ENCODE results near the gene NEB. TPM values are rescaled to one million over a fixed set of nuclear protein-coding genes. Genes with fewer than 3 reads are reported as not detected.

NEB gene
- total and polyA plus RNA-seq, 4 donors: 2.4 to 8.5 (median 7.1) TPM

DNA sequence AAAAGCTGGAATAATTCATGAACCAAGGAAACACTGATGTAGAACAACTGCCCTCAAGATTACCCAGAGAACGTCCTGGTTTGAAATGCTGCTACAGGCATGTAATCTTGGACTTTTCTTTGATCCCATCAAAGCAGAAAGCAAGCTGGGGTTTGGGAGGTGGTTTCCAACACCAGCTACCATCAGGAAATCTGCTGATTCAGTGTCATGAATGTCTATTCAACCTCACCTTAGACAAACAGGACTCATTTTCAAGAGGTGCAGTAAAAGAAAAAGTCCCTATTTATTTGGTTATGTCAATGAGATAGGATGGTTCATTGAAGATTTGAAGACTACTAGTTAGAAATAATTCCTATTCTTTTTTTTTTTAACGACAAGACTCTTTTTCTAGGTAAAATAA is 72.7 kb downstream of the NEB start:
- Histone ChIP-seq H3K27me3 (ENCODE audit: control insufficient read depth, insufficient read depth, low read length) (no peaks in the 10 kb centered on the region), H3K27ac (ENCODE audit: low read depth, low read length) (no peak overlapping the region), H3K36me3 (ENCODE audit: control insufficient read depth, insufficient read depth, low read length) (no peaks in the 10 kb centered on the region), H3K4me3 (ENCODE audit: low read depth, low read length) (no peak overlapping the region), H3K9me3 (ENCODE audit: control insufficient read depth, insufficient read depth, low read length) (no peaks in the 10 kb centered on the region), H3K4me1 (ENCODE audit: control insufficient read depth, insufficient read depth, low read length) (no peaks in the 10 kb centered on the region)
- no CpG with 5 or more reads among the region's 2 CpGs for WGBS (ENCODE audit: insufficient coverage)
- DNase-seq (ENCODE audit: low read depth in 4 of 6, low spot score in 6 of 6): no peak

DNA sequence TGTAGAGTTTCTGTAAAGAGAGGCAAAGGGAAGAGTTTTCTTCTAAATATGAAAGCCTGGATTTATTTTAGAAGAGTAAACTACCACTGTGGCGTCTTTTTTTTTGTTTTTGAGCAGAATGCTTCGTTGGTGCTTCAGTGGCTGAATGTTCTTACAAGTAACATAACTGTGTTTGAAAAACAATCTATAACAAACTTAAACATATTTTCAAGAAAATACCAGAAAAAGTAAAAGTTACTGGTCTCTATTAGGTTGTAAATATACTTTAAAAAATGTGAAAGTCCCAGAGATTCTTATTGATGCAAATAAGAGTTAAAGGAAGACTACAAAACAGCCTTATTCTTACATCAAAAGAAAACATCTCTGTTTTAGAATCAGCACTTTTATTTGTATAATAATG is 76.2 kb downstream of the NEB start:
- Histone ChIP-seq H3K36me3 (ENCODE audit: control insufficient read depth, insufficient read depth, low read length) (no peaks in the 10 kb centered on the region), H3K9me3 (ENCODE audit: control insufficient read depth, insufficient read depth, low read length) (no peaks in the 10 kb centered on the region), H3K4me3 (ENCODE audit: low read depth, low read length) (no peak overlapping the region), H3K4me1 (ENCODE audit: control insufficient read depth, insufficient read depth, low read length) (no peaks in the 10 kb centered on the region), H3K27me3 (ENCODE audit: control insufficient read depth, insufficient read depth, low read length) (no peaks in the 10 kb centered on the region), H3K27ac (ENCODE audit: low read depth, low read length) (no peak overlapping the region)
- no peak for DNase-seq (ENCODE audit: low read depth in 4 of 6, low spot score in 6 of 6)
- no CpG with 5 or more reads among the region's 2 CpGs for WGBS (ENCODE audit: insufficient coverage)

- Histone ChIP-seq H3K27ac (ENCODE audit: low read depth, low read length) (no peak overlapping the region), H3K4me3 (ENCODE audit: low read depth, low read length) (no peak overlapping the region), H3K9me3 (ENCODE audit: control insufficient read depth, insufficient read depth, low read length) (no peaks in the 10 kb centered on the region), H3K36me3 (ENCODE audit: control insufficient read depth, insufficient read depth, low read length) (no peaks in the 10 kb centered on the region), H3K27me3 (ENCODE audit: control insufficient read depth, insufficient read depth, low read length) (no peaks in the 10 kb centered on the region), H3K4me1 (ENCODE audit: control insufficient read depth, insufficient read depth, low read length) (no peaks in the 10 kb centered on the region)
- DNase-seq (ENCODE audit: low read depth in 4 of 6, low spot score in 6 of 6): no peak
- 80% methylated on average over 1 of the region's 2 CpGs for WGBS (ENCODE audit: insufficient coverage)
These were observed 76.6 kb downstream of the NEB start for GRCh38 chr2:151657667-151658076.

GRCh38 chr2:151655663-151656398 is 78.4 kb downstream of the NEB start:
- no peak for DNase-seq (ENCODE audit: low read depth in 4 of 6, low spot score in 6 of 6)
- H3K4me3 ChIP-seq (ENCODE audit: low read depth, low read length): no peak overlapping the region
- no peak overlapping the region for H3K27ac ChIP-seq (ENCODE audit: low read depth, low read length)
- H3K4me1 ChIP-seq (ENCODE audit: control insufficient read depth, insufficient read depth, low read length): no peaks in the 10 kb centered on the region
- no peaks in the 10 kb centered on the region for H3K27me3 ChIP-seq (ENCODE audit: control insufficient read depth, insufficient read depth, low read length)
- no peaks in the 10 kb centered on the region for H3K36me3 ChIP-seq (ENCODE audit: control insufficient read depth, insufficient read depth, low read length)
- WGBS (ENCODE audit: insufficient coverage): 87% methylated on average over 6 of the region's 8 CpGs
- no peaks in the 10 kb centered on the region for H3K9me3 ChIP-seq (ENCODE audit: control insufficient read depth, insufficient read depth, low read length)

DNA sequence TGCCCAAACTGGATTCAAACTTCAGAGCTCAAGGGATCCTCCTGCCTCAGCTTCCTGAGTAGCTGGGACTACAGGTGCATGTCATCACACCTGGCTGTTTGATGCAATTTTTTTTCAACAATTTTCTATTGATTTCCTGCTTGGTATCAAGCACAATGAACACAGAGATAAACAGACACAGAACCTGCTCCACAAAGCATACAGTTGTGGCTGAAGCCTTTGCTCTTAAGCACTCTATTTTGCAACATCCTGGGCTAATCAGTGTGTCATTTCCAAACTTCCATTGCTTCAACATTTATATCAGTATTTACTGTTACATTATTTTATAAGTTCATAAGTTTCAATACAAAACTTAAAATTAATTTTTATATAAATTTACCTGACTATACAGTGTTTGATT is 79.4 kb downstream of the NEB start:
- DNase-seq (ENCODE audit: low read depth in 4 of 6, low spot score in 6 of 6): no peak
- H3K27me3 ChIP-seq (ENCODE audit: control insufficient read depth, insufficient read depth, low read length): no peaks in the 10 kb centered on the region

DNA sequence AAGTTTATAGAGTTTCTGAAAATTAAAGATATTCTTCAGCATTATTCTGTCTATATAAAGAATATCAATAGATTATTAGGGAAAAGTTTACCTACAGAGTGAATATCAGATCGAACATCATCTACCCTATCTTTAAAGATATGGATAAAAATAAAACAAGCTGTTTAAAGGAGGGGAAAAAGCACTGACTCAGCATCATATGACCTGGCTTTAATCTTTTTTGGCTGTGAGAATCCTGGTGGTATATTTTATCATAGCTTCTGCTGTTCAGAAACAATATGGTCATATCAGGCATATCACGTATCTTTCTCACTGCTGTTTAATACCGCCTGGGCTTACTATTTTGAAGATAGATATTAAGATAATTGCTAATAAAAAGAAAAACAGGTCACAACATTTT is 80.2 kb downstream of the NEB start:
- WGBS (ENCODE audit: insufficient coverage): no CpG with 5 or more reads among the region's 3 CpGs
- no peak for DNase-seq (ENCODE audit: low read depth in 4 of 6, low spot score in 6 of 6)
- Histone ChIP-seq H3K9me3 (ENCODE audit: control insufficient read depth, insufficient read depth, low read length) (no peaks in the 10 kb centered on the region), H3K4me1 (ENCODE audit: control insufficient read depth, insufficient read depth, low read length) (no peaks in the 10 kb centered on the region), H3K27ac (ENCODE audit: low read depth, low read length) (no peak overlapping the region), H3K36me3 (ENCODE audit: control insufficient read depth, insufficient read depth, low read length) (no peaks in the 10 kb centered on the region), H3K27me3 (ENCODE audit: control insufficient read depth, insufficient read depth, low read length) (no peaks in the 10 kb centered on the region), H3K4me3 (ENCODE audit: low read depth, low read length) (no peak overlapping the region)

More for the DNA sequence above, 79.4 kb downstream of the NEB start:
- no peak overlapping the region for H3K4me3 ChIP-seq (ENCODE audit: low read depth, low read length)
- no peak overlapping the region for H3K27ac ChIP-seq (ENCODE audit: low read depth, low read length)
- no peaks in the 10 kb centered on the region for H3K4me1 ChIP-seq (ENCODE audit: control insufficient read depth, insufficient read depth, low read length)
- no peaks in the 10 kb centered on the region for H3K9me3 ChIP-seq (ENCODE audit: control insufficient read depth, insufficient read depth, low read length)
- H3K36me3 ChIP-seq (ENCODE audit: control insufficient read depth, insufficient read depth, low read length): no peaks in the 10 kb centered on the region

DNA sequence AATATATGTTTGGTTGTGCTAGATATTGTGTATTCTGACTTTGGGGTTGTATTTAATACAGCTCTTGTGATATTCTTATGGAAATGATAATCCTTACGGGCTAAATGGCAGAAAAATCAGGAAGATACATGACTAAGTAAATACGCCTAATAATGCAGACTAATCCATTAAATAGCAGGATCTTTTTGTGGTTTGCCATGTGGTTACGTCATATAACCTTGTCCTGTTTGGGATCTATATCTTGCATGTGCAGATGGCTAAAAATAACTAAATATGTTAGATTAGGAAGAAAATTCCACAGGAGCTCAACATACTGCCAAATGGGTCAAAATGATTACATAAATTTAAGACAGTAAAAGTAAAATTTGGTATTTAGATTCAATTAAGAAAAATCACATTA is 83.0 kb downstream of the NEB start:
- Histone ChIP-seq H3K36me3 (ENCODE audit: control insufficient read depth, insufficient read depth, low read length) (no peaks in the 10 kb centered on the region), H3K27me3 (ENCODE audit: control insufficient read depth, insufficient read depth, low read length) (no peaks in the 10 kb centered on the region), H3K4me3 (ENCODE audit: low read depth, low read length) (no peak overlapping the region), H3K27ac (ENCODE audit: low read depth, low read length) (no peak overlapping the region), H3K4me1 (ENCODE audit: control insufficient read depth, insufficient read depth, low read length) (no peaks in the 10 kb centered on the region), H3K9me3 (ENCODE audit: control insufficient read depth, insufficient read depth, low read length) (no peaks in the 10 kb centered on the region)
- DNase-seq (ENCODE audit: low read depth in 4 of 6, low spot score in 6 of 6): no peak
- no CpG with 5 or more reads among the region's 3 CpGs for WGBS (ENCODE audit: insufficient coverage)

DNA sequence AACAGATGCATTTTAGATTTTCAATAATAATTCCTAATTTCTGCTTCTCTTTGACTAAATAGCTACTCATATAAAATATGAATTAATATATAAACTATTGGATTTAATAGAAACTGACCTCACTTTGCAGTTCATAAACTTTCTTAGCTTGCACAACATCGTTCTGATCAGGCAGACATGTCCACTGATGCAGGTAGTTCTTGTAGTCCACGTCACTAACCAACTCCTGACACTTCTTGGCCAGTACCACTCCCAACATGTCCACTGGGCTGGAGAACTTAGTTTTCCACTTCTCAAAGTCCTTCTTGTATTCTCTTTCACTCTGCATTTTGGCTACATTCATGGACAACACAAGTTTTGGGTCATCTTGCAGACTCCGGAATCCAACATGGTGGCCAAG is 83.8 kb downstream of the NEB start:
- Histone ChIP-seq H3K4me1 (ENCODE audit: control insufficient read depth, insufficient read depth, low read length) (no peaks in the 10 kb centered on the region), H3K9me3 (ENCODE audit: control insufficient read depth, insufficient read depth, low read length) (no peaks in the 10 kb centered on the region), H3K36me3 (ENCODE audit: control insufficient read depth, insufficient read depth, low read length) (no peaks in the 10 kb centered on the region), H3K27ac (ENCODE audit: low read depth, low read length) (no peak overlapping the region), H3K27me3 (ENCODE audit: control insufficient read depth, insufficient read depth, low read length) (no peaks in the 10 kb centered on the region), H3K4me3 (ENCODE audit: low read depth, low read length) (no peak overlapping the region)
- no peak for DNase-seq (ENCODE audit: low read depth in 4 of 6, low spot score in 6 of 6)
- 98% methylated on average over 2 of the region's 3 CpGs for WGBS (ENCODE audit: insufficient coverage)

GRCh38 chr2:151649966-151650365 is 84.3 kb downstream of the NEB start:
- DNase-seq (ENCODE audit: low read depth in 4 of 6, low spot score in 6 of 6): no peak
- no CpG with 5 or more reads among the region's 3 CpGs for WGBS (ENCODE audit: insufficient coverage)
- no peaks in the 10 kb centered on the region for H3K4me1 ChIP-seq (ENCODE audit: control insufficient read depth, insufficient read depth, low read length)
- no peaks in the 10 kb centered on the region for H3K36me3 ChIP-seq (ENCODE audit: control insufficient read depth, insufficient read depth, low read length)
- H3K27me3 ChIP-seq (ENCODE audit: control insufficient read depth, insufficient read depth, low read length): no peaks in the 10 kb centered on the region
- H3K9me3 ChIP-seq (ENCODE audit: control insufficient read depth, insufficient read depth, low read length): no peaks in the 10 kb centered on the region
- no peak overlapping the region for H3K4me3 ChIP-seq (ENCODE audit: low read depth, low read length)
- H3K27ac ChIP-seq (ENCODE audit: low read depth, low read length): no peak overlapping the region

DNA sequence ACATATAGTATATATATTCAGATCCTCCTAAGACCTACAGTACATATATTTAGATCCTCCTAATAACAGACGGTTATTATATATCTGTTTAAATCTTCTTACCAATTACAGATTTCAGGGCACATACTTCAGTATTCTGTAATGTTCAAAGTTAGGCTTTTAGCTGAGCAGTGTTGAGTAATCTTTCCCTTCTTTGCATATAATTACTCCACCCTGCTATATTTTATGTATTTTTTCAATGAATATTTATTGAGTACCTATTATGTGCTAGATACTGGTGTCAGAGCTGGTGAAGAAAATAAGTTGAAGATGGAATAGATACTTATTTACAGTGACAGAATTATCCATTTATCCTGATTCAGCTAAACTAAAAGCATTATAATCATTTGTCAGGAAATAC is 84.9 kb downstream of the NEB start:
- no peaks in the 10 kb centered on the region for H3K4me1 ChIP-seq (ENCODE audit: control insufficient read depth, insufficient read depth, low read length)
- H3K27me3 ChIP-seq (ENCODE audit: control insufficient read depth, insufficient read depth, low read length): no peaks in the 10 kb centered on the region
- H3K36me3 ChIP-seq (ENCODE audit: control insufficient read depth, insufficient read depth, low read length): no peaks in the 10 kb centered on the region
- no peak overlapping the region for H3K4me3 ChIP-seq (ENCODE audit: low read depth, low read length)
- no peak for DNase-seq (ENCODE audit: low read depth in 4 of 6, low spot score in 6 of 6)
- H3K9me3 ChIP-seq (ENCODE audit: control insufficient read depth, insufficient read depth, low read length): no peaks in the 10 kb centered on the region
- WGBS (ENCODE audit: insufficient coverage): no CpG with 5 or more reads among the region's 1 CpG
- H3K27ac ChIP-seq (ENCODE audit: low read depth, low read length): no peak overlapping the region
